ENCODE data around the gene TMEM176A.
"Not testable (repeated sequence)": the region's sequence is repeated elsewhere in the genome, so short reads cannot be mapped to it uniquely, and the experiment has no call there.

Gene TMEM176A, protein sequence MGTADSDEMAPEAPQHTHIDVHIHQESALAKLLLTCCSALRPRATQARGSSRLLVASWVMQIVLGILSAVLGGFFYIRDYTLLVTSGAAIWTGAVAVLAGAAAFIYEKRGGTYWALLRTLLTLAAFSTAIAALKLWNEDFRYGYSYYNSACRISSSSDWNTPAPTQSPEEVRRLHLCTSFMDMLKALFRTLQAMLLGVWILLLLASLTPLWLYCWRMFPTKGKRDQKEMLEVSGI

GRCh38 chr7:150800581-150801241 lies at the start of gene TMEM176A:
Gene TMEM176A (plus strand): TSS chr7:150800769. CDS start chr7:150801551, 782 bp downstream.
- DNase-seq, result no peak

GRCh38 chr7:150751702-150752101 lies 48.9 kb upstream of the TMEM176A start:
- no peak for DNase-seq

DNA sequence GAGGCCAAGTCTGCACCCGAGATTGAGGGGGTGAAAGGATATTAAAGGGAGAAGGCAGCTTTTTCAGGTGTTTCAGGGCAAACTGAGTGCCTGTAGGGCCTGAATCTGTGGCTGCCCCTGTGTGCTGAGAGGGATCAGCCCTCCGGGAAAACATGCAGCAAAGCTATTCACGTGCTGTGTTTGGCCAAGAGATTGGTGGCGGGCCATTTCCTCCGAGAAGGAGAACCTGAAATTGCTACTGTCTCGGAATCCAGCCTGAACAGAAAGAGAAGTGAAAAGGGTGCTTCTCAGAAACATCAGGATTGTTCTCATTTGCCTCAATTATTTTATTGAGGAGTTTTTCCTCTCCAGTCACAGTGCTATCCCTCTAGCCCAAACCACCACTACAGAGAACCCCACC lies 47.3 kb upstream of the TMEM176A start:
- no peak for DNase-seq

DNA sequence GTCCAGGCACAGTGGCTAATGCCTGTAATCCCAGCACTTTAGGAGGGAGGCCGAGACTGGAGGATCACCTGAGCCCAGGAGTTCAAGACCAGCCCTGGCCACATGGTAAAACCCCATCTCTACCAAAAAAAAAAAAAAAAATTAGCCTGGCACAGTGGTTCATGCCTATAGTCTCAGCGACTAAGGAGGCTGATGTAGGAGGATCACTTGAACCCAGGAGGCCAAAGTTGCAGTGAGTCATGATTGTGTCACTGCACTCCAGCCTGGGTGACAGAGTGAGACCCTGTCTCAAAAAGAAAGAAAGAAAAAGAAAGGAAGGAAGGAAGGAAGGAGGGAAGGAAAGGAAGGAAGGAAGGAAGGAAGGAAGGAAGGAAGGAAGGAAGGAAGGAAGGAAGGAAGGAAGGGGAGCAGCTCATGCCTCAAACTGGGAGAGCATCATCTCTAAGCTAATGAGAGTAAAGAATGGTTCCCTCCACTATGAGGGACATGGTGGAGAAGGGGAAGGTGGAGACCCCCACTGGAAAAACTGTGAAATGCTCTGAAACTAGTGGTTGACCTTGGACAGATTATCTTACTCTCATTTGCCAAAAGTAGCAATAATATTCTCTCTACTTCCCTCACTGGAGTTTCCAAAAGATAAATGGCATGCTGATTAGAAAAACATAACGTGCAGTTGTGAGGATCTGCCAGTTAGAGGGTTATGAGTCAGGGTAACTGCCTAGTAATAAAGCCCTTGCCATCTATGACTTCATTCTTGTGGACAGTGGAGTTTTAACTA lies 46.6 kb upstream of the TMEM176A start:
- DNase-seq, result peak in 1 of 2 experiments; percentile 20

GRCh38 chr7:150754951-150755350 lies 45.6 kb upstream of the TMEM176A start:
- no peak for DNase-seq

DNA sequence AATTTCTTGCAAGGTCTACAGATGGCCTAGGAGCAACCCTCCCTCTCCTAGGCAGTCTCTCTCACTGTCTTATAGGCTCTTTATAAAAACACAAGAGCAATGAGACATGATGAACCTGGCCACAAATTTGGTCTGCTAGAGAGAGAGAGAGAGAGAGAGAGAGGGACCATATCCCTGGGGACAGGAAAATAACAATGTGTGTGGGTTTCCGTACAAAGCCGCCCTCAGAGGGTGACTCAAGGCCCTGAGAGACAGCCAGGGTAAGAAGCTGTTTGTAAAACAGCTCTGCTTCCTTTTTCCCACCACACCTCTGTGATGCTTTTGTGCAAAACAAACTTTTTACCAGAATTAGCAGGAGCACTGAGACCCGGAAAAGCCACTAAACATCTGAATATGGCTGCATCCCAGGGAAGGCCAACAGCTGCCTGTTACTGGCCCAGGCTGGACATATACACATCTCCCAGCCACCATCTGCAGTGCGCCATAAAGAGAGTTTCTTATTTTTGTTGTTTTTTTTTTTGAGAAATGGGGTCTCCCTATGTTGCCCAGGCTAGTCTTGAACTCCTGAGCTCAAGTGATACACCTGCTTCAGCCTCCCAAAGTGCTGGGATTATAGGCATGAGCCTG lies 45.0 kb upstream of the TMEM176A start:
- no peak for DNase-seq

DNA sequence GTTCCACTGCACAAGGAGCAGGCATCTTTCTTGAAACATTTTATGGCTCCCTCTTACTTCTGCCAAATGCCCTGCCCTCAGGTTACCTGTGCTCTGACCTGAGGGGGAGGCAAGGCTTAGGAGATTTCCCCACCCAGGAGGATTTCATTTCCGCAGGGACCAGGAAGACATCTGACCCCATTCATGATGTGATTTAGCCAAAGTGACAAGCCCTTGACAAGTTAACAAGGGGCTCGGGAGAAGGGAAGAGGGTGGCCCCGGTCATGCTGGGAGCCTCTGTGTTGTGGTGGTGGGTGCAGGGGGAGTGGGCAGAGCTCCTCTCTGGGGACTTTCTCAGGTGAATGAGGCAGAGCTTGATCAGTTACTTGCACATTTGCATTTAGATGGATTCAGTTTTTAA lies 44.4 kb upstream of the TMEM176A start:
- no peak for DNase-seq

DNA sequence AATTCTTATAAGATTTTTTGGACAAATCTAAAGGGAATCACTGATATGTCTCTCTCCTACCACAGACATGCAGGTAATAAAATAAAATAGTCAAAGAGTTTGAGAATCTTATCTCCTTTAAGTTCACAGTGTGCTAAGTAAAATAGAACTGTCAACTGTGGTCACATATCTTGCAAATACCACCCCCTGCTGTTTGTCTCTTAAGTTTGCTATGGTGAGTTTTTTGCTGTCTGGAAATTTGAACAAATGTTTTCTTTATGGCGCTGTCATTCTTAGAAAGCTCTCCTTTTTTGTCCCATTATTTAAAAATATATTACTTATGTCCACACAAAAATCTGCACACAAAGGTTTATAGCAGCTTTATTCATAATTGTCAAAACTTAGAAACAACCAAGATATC lies 43.7 kb upstream of the TMEM176A start:
- DNase-seq, result peak in 1 of 2 experiments; percentile 48

DNA sequence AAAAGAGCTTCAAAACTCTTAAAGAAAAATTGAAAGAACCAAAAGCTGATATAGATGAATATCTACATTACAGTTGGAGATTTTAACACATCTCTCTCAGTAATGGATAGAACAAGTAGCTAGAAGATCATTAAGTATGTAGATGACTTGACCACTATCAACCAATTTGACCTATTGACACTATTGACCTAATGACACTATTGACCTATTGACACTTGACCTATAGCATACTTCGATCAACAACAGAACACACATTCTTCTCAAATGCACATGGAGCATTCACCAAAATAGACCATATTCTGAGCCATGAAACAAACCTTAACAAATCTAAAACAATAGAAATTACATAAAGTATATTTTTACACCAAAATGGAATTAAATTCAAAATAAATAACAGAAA lies 41.1 kb upstream of the TMEM176A start:
- DNase-seq, result no peak

GRCh38 chr7:150766334-150766709 lies 34.2 kb upstream of the TMEM176A start:
- DNase-seq, result no peak

DNA sequence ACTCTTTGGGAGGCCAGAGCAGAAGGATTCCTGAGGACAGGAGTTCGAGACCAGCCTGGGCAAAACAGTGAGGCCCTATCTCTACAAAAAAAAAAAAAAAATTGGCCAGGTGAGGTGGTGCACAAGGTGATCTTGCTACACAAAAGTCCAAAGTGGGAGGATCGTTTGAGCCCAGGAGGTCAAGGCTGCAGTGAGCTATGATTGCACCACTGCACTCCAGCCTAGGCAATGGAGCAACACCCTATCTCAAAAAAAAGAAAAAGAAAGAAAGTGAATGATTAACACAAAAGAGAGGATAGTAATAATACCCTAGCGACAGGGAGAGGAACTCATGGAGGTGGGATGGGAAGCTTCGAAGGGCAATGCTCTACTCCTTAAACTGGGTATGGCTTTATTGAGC lies 30.8 kb upstream of the TMEM176A start:
- no peak for DNase-seq

DNA sequence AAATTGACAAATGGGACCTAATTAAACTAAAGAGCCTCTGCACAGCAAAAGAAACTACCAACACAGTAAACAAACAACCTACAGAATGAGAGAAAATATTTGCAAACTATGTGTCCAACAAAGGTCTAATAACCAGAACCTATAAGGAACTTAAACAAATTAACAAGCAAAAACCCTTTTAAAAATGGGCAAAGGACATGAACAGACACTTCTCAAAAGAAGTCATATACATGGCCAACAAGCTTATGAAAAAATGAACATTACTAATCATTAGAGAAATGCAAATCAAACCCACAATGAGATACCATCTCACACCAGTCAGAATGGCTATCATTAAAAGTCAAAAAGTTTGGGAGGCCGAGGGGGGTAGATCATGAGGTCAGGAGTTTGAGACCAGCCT lies 26.4 kb upstream of the TMEM176A start:
- not testable (repeated sequence) for DNase-seq

GRCh38 chr7:150778014-150778737 lies 22.4 kb upstream of the TMEM176A start:
- DNase-seq, result peak in 1 of 2 experiments; percentile 66

DNA sequence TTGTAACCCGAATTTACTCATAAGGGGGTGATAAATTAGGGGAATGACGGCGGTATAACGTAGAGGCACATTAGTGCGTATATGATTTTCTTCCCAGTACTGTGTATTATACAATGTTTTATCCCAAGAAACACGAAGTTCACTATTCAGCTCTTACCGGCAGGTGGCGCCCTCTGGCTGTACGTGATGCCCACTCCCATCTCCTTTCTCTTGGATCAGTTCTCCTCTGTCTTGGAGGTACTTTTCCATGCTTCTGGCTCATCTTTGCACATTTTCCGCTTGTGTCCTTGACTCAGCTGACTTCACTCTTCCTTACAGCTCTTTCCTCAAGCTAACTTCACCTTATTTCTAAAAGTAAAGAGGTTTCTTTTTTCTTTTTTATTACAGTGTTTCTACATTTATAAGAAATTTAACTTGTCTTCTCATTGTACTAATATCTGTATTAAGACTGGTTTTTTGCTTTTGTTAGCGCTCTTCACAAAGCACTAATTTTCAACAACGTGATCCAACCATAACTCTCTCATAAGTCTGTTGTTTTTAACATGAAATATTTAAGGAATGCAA lies 21.7 kb upstream of the TMEM176A start:
- DNase-seq, result peak; percentile 68 to 90

DNA sequence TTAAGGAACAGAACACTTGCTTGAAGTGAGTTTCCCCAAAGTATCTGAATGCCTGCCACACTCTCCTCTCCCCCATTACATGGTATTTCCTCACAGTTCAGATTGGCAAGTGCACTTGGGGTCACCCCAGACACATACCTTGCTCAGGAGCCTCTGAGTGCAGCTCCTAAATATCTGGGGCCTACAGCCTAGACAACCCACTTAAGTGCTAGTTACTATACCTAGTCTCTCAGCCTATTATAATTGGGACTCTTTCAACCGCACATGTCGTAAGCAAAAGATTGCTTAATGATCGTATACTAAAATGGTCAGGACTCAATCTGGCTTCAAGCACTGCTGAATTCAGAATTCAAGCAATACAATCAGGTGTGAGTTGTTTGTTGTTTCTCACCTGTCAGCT lies 20.3 kb upstream of the TMEM176A start:
- DNase-seq, result no peak

GRCh38 chr7:150781103-150781502 lies 19.5 kb upstream of the TMEM176A start:
- DNase-seq, result no peak

DNA sequence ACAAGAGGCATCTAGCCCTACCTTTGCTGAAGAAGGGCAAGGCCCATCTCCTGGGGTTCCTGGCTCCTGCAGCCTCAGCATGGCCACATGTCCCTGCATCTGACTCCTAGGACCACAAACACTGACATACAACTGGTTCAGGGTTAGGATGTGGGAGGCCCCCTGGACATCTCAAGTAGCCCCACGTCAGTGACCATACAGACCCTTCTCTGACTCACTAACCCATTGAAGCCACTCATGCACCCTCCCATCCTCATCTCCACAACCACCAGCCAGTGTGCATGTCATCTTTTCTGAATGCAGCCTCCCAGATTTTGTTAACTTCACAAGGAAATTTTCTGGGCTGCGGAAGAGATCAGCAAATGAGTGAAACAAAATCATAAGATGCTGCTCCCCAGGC lies 18.6 kb upstream of the TMEM176A start:
- DNase-seq, result no peak

DNA sequence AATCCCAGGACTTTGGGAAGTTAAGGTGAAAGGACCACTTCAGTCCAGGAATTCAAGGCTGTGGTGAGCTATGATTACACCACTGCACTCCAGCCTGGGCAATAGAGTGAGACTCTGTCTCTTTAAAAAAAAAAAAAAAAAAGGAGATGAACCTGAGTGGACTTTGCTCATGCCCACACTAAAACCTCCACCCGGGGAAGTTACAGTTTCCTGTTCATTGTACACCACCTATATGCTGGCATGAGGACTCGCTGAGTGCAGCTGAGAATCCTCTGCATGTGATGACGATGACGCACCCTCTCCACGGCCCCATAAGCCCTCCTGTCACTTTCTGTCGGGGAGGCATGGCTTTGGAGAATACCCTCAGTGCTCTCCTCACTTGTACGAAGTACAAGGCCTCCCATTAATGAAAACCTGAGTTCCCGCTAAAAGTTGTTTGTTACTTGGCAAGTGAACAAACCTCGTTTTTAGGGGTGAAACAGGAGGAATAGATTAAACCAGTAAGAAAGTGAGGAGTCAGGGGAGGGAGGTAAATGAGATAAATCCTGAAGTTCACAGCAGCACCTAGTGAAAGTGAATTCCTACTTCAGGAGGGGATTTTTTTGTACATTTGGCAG lies 16.3 kb upstream of the TMEM176A start:
- DNase-seq, result peak in 1 of 2 experiments; percentile 45

- no peak for DNase-seq
These were observed 15.6 kb upstream of the TMEM176A start for GRCh38 chr7:150784954-150785353.

- DNase-seq, result peak in 1 of 2 experiments; percentile 12
These were observed 13.0 kb upstream of the TMEM176A start for GRCh38 chr7:150787321-150788281.

Measured in NCI-H526 (cell line).